Ishikawa (cell line): ENCODE results near the gene SNAI3.

Experiments used
- CEBPB ChIP-seq: IDR thresholded peaks from 2 replicates; pipeline ENCODE4 v1.6.1; 2012
- CREB1 ChIP-seq: IDR thresholded peaks from 2 replicates; pipeline ENCODE4 v1.6.1; 2012; ENCODE audit warnings: low read depth
- EGR1 ChIP-seq: IDR thresholded peaks from 2 replicates; pipeline ENCODE4 v1.6.1; 2012
- EP300 ChIP-seq: IDR thresholded peaks from 2 replicates; pipeline ENCODE4 v1.6.1; 2012; ENCODE audit warnings: borderline replicate concordance
- MAX ChIP-seq: IDR thresholded peaks from 2 replicates; pipeline ENCODE4 v1.6.1; 2012
- REST ChIP-seq: IDR thresholded peaks from 2 replicates; pipeline ENCODE4 v1.6.1; 2012; ENCODE audit warnings: low read depth, mild to moderate bottlenecking
- TAF1 ChIP-seq: IDR thresholded peaks from 2 replicates; pipeline ENCODE4 v1.6.1; 2012; ENCODE audit warnings: low read depth, mild to moderate bottlenecking
- TEAD4 ChIP-seq: IDR thresholded peaks from 2 replicates; pipeline ENCODE4 v1.6.1; 2012
- YY1 ChIP-seq: IDR thresholded peaks from 2 replicates; pipeline ENCODE4 v1.6.1; 2012; ENCODE audit warnings: low read depth
- ZBTB7A ChIP-seq: IDR thresholded peaks from 2 replicates; pipeline ENCODE4 v1.6.1; 2012; ENCODE audit warnings: low read depth

GRCh38 chr16:88654363-88655052 is 31.8 kb downstream of the SNAI3 start:
- TF ChIP-seq YY1: no peak
- TF ChIP-seq ZBTB7A: no peak
- no peak for TF ChIP-seq CREB1
- no peak for TF ChIP-seq TEAD4
- no peak for TF ChIP-seq REST
- TF ChIP-seq CEBPB: no peak
- no peak for TF ChIP-seq EGR1
- TF ChIP-seq MAX: no peak
- no peak for TF ChIP-seq TAF1
- no peak for TF ChIP-seq EP300
